NCI-H146 (cell line): ENCODE measurements around the gene OR1D2.
"Not testable (repeated sequence)": the region's sequence is repeated elsewhere in the genome, so short reads cannot be mapped to it uniquely, and the experiment has no call there.

ENCODE experiments used
- DNase-seq: peaks from one replicate; lab custom pipeline; 2025; lab: John Stamatoyannopoulos, UW

OR1D2 gene

GRCh38 chr17:3104322-3104721 is at the start of gene OR1D2:
TSS of gene OR1D2 (minus strand) at chr17:3104422. CDS start at chr17:3092996, 11,426 bp downstream.
- no peak for DNase-seq

- not testable (repeated sequence) for DNase-seq
Observed at GRCh38 chr17:3137494-3137893, 33.3 kb upstream of the OR1D2 start.

- DNase-seq = no peak
Observed at GRCh38 chr17:3127451-3127850, 23.2 kb upstream of the OR1D2 start, which contains the start of gene OR1G1. TSS of gene OR1G1 (minus strand) at chr17:3127551. CDS start at chr17:3127551, 0 bp downstream.

GRCh38 chr17:3073850-3074249 is 30.4 kb downstream of the OR1D2 start:
- DNase-seq = not testable (repeated sequence)

- DNase-seq = not testable (repeated sequence)
Observed at GRCh38 chr17:3065192-3065591, 39.0 kb downstream of the OR1D2 start.

- DNase-seq = not testable (repeated sequence)
Observed at GRCh38 chr17:3063507-3063906, 40.7 kb downstream of the OR1D2 start, which contains the start of gene OR1D5. TSS of gene OR1D5 (minus strand) at chr17:3063607. CDS start at chr17:3063607, 0 bp downstream.

- DNase-seq = not testable (repeated sequence)
Observed at GRCh38 chr17:3062824-3063377, 41.3 kb downstream of the OR1D2 start.

- DNase-seq = not testable (repeated sequence)
Observed at GRCh38 chr17:3054868-3055267, 49.4 kb downstream of the OR1D2 start.

- peak; percentile 22 for DNase-seq
Observed at GRCh38 chr17:3049705-3050295, 54.4 kb downstream of the OR1D2 start.

GRCh38 chr17:3048727-3049471 is 55.3 kb downstream of the OR1D2 start:
- peak; percentile 99 for DNase-seq

GRCh38 chr17:3046753-3047152 is 57.5 kb downstream of the OR1D2 start:
- DNase-seq = no peak

- DNase-seq = peak; percentile 31
Observed at GRCh38 chr17:3043737-3044365, 60.4 kb downstream of the OR1D2 start.

- DNase-seq = no peak
Observed at GRCh38 chr17:3040882-3041281, 63.3 kb downstream of the OR1D2 start.

GRCh38 chr17:3039736-3040135 is 64.5 kb downstream of the OR1D2 start:
- DNase-seq = no peak

- no peak for DNase-seq
Observed at GRCh38 chr17:3038941-3039340, 65.3 kb downstream of the OR1D2 start.
